Neural cell (in vitro differentiated cells): ENCODE results near the gene SUSD4. TPM values are rescaled to one million over a fixed set of nuclear protein-coding genes. Genes with fewer than 3 reads are reported as not detected.

Experiments used
- H2AFZ ChIP-seq: fragments of 200-600, 300-800 bp; sonication (generic), shearing (Covaris generic); 2 replicates; pipeline ENCODE4 v1.6.0; 2014; ENCODE audit warnings: low read depth, mild to moderate bottlenecking, antibody characterized with exemption, low read length, moderate library complexity
- H3F3A ChIP-seq: fragments of 200-600 bp; shearing (Covaris generic); 2 replicates; pipeline ENCODE4 v1.6.1; 2016; ENCODE audit warnings: mild to moderate bottlenecking, moderate library complexity, mixed read lengths, antibody characterized with exemption, low read length; ENCODE audit not compliant: insufficient read depth, poor library complexity, severe bottlenecking
- H3K27ac ChIP-seq: fragments of 200-600, 300-800 bp; sonication (generic), shearing (Covaris generic); 2 replicates; pipeline ENCODE4 v1.5.1; 2014; ENCODE audit warnings: mild to moderate bottlenecking, low read length, moderate library complexity
- H3K27me3 ChIP-seq: fragments of 300-800, 200-600 bp; sonication (generic), shearing (Covaris generic); 2 replicates; pipeline ENCODE4 v1.6.0; 2014; ENCODE audit warnings: mild to moderate bottlenecking, low read depth, low read length, moderate library complexity; ENCODE audit not compliant: insufficient read depth
- H3K36me3 ChIP-seq: fragments of 300-800, 200-600 bp; sonication (generic), shearing (Covaris generic); 2 replicates; pipeline ENCODE4 v1.5.1; 2014; ENCODE audit warnings: mild to moderate bottlenecking, antibody characterized with exemption, low read length, moderate library complexity; ENCODE audit not compliant: insufficient read depth
- H3K4me2 ChIP-seq: fragments of 300-800, 200-600 bp; sonication (generic), shearing (Covaris generic); 2 replicates; pipeline ENCODE4 v1.6.0; 2014; ENCODE audit warnings: mild to moderate bottlenecking, low read length
- H3K4me3 ChIP-seq: fragments of 300-800, 200-600 bp; sonication (generic), shearing (Covaris generic); 2 replicates; pipeline ENCODE4 v1.5.1; 2014; ENCODE audit warnings: mild to moderate bottlenecking, low read length, moderate library complexity
- H3K79me2 ChIP-seq: fragments of 200-600 bp; shearing (Covaris generic); replicated peaks from 2 replicates; pipeline ENCODE4 v1.6.0; 2014; ENCODE audit warnings: mild to moderate bottlenecking, low read length, moderate library complexity; ENCODE audit not compliant: insufficient read depth
- H3K9ac ChIP-seq: fragments of 300-800, 200-600 bp; sonication (generic), shearing (Covaris generic); 2 replicates; pipeline ENCODE4 v1.6.1; 2016; ENCODE audit warnings: mild to moderate bottlenecking, low read length, mixed read lengths
- H3K9me2 ChIP-seq: fragments of 200-600 bp; shearing (Covaris generic); 2 replicates; pipeline ENCODE4 v1.6.1; 2016; ENCODE audit warnings: mild to moderate bottlenecking, low read length, mixed read lengths; ENCODE audit not compliant: insufficient read depth
- H3K9me3 ChIP-seq: fragments of 200-600, 300-800 bp; sonication (generic), shearing (Covaris generic); 2 replicates; pipeline ENCODE4 v1.6.1; 2016; ENCODE audit warnings: mild to moderate bottlenecking, mixed run types, low read length, moderate library complexity, mixed read lengths
- H4K20me1 ChIP-seq: fragments of 200-600 bp; shearing (Covaris generic); 2 replicates; pipeline ENCODE4 v1.6.1; 2016; ENCODE audit warnings: mild to moderate bottlenecking, mixed run types; ENCODE audit not compliant: insufficient read depth
- EP300 ChIP-seq: fragments of 450-650 bp; conservative IDR thresholded peaks from 2 replicates; pipeline ENCODE4 v1.6.1; 2014; ENCODE audit warnings: antibody characterized with exemption, mild to moderate bottlenecking, moderate library complexity; ENCODE audit not compliant: poor library complexity, severe bottlenecking
- EZH2 ChIP-seq: fragments of 200-600, 300-800 bp; shearing (Covaris generic), sonication (generic); IDR thresholded peaks from 2 replicates; pipeline ENCODE4 v1.6.1; 2014; ENCODE audit warnings: antibody characterized with exemption, low read length, borderline replicate concordance, mild to moderate bottlenecking; ENCODE audit not compliant: insufficient read depth, poor library complexity, severe bottlenecking
- MXI1 ChIP-seq: fragments of 450-650 bp; conservative IDR thresholded peaks from 2 replicates; pipeline ENCODE4 v1.6.1; 2014; ENCODE audit warnings: antibody characterized with exemption, mild to moderate bottlenecking; ENCODE audit not compliant: poor library complexity, severe bottlenecking
- POLR2AphosphoS5 ChIP-seq: IDR thresholded peaks from 2 replicates; pipeline ENCODE4 v1.6.1; 2012
- RAD21 ChIP-seq: fragments of 450-650 bp; conservative IDR thresholded peaks from 2 replicates; pipeline ENCODE4 v1.6.1; 2014; ENCODE audit warnings: antibody characterized with exemption, mild to moderate bottlenecking, moderate library complexity
- SMC3 ChIP-seq: fragments of 450-650 bp; conservative IDR thresholded peaks from 2 replicates; pipeline ENCODE4 v1.6.1; 2014; ENCODE audit warnings: antibody characterized with exemption, mild to moderate bottlenecking, moderate library complexity; ENCODE audit not compliant: poor library complexity
- TAF1 ChIP-seq: IDR thresholded peaks from 2 replicates; pipeline ENCODE4 v1.6.1; 2012; ENCODE audit warnings: low read depth
- polyA plus RNA-seq: library from polyadenylated mRNA; depleted of rRNA; stranded (reverse); fragments of >200 nt; gene quantifications from 2 replicates; pipeline ENCODE4 v1.2.3, GENCODE V29; 2014
- TF ChIP-seq, protein P1 (sequence below): IDR thresholded peaks from 2 replicates; pipeline ENCODE4 v1.6.1; 2012; ENCODE audit warnings: borderline replicate concordance
- TF ChIP-seq, protein P2 (sequence below): fragments of 450-650 bp; IDR thresholded peaks from 2 replicates; pipeline ENCODE4 v1.5.1; 2014; ENCODE audit warnings: antibody characterized with exemption, mild to moderate bottlenecking, moderate library complexity; ENCODE audit not compliant: poor library complexity, severe bottlenecking

Gene SUSD4
- polyA plus RNA-seq, 1 donor from 2014 or later, result 31.5 TPM

DNA sequence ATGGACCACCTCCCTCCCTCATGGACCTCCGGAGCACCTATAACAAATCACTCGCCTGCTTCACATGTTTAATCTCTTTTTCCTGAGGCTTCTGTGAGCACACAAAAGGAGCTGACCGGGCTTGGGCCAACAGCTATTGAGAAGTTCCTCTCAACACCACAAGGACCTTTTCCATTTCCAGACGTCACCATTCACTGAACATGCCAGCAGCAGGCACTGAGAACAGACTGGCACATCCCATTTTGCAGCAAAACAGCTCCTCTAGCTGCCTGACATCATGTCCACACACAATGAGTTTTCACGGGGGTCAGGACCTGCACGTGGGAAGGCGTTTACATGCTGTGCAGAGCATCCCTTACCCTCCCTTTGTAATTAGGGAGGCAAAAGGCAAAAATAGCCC is 11.0 kb downstream of the SUSD4 start:
- Histone ChIP-seq H3K9ac (no peak overlapping the region), H3K79me2 (no peaks in the 10 kb centered on the region), H3K9me3 (no peaks in the 10 kb centered on the region), H2AFZ (no peak overlapping the region), H3K9me2 (no peaks in the 10 kb centered on the region), H3F3A (no peaks in the 10 kb centered on the region), H4K20me1 (no peaks in the 10 kb centered on the region), H3K36me3 (no peaks in the 10 kb centered on the region), H3K4me3 (no peak overlapping the region), H3K27ac (no peak overlapping the region), H3K27me3 (no peaks in the 10 kb centered on the region), H3K4me2 (no peak overlapping the region)
- TF ChIP-seq, protein P1, sequence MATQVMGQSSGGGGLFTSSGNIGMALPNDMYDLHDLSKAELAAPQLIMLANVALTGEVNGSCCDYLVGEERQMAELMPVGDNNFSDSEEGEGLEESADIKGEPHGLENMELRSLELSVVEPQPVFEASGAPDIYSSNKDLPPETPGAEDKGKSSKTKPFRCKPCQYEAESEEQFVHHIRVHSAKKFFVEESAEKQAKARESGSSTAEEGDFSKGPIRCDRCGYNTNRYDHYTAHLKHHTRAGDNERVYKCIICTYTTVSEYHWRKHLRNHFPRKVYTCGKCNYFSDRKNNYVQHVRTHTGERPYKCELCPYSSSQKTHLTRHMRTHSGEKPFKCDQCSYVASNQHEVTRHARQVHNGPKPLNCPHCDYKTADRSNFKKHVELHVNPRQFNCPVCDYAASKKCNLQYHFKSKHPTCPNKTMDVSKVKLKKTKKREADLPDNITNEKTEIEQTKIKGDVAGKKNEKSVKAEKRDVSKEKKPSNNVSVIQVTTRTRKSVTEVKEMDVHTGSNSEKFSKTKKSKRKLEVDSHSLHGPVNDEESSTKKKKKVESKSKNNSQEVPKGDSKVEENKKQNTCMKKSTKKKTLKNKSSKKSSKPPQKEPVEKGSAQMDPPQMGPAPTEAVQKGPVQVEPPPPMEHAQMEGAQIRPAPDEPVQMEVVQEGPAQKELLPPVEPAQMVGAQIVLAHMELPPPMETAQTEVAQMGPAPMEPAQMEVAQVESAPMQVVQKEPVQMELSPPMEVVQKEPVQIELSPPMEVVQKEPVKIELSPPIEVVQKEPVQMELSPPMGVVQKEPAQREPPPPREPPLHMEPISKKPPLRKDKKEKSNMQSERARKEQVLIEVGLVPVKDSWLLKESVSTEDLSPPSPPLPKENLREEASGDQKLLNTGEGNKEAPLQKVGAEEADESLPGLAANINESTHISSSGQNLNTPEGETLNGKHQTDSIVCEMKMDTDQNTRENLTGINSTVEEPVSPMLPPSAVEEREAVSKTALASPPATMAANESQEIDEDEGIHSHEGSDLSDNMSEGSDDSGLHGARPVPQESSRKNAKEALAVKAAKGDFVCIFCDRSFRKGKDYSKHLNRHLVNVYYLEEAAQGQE, result no peak
- no peak for TF ChIP-seq SMC3
- TF ChIP-seq POLR2AphosphoS5, result no peak
- no peak for TF ChIP-seq TAF1
- TF ChIP-seq RAD21, result no peak
- TF ChIP-seq, protein P2, sequence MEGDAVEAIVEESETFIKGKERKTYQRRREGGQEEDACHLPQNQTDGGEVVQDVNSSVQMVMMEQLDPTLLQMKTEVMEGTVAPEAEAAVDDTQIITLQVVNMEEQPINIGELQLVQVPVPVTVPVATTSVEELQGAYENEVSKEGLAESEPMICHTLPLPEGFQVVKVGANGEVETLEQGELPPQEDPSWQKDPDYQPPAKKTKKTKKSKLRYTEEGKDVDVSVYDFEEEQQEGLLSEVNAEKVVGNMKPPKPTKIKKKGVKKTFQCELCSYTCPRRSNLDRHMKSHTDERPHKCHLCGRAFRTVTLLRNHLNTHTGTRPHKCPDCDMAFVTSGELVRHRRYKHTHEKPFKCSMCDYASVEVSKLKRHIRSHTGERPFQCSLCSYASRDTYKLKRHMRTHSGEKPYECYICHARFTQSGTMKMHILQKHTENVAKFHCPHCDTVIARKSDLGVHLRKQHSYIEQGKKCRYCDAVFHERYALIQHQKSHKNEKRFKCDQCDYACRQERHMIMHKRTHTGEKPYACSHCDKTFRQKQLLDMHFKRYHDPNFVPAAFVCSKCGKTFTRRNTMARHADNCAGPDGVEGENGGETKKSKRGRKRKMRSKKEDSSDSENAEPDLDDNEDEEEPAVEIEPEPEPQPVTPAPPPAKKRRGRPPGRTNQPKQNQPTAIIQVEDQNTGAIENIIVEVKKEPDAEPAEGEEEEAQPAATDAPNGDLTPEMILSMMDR, result no peak
- no peak for TF ChIP-seq EZH2
- no peak for TF ChIP-seq EP300
- TF ChIP-seq MXI1, result no peak

DNA sequence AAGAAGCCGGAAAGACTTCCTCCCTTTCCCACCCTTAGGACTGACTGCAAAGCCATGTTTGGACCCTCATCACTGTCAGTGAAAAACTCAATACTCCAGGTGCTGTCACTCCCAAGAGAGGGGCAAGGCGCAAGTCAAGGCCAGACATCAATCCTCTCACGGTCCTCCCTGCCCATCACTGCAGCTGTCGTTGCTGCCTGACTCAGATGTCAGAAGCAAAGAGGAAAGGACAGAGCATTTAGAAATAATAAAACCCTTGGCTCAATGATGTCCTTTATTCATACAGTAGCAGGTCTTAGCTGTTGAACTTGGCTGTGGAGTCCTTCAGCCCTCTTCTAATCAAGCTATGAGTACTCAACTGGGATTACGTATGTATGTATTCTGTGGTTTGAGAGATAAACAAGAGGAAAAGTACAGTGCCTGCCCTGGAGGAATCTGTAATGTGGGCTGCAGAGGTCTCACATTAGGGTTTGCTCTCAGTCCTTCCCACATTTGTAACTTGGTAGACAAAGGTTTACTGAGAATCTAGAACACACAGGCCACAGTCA is 13.5 kb downstream of the SUSD4 start:
- Histone ChIP-seq H4K20me1 (no peaks in the 10 kb centered on the region), H2AFZ (no peak overlapping the region), H3K27me3 (no peaks in the 10 kb centered on the region), H3K9me3 (no peaks in the 10 kb centered on the region), H3K36me3 (no peaks in the 10 kb centered on the region), H3K9me2 (no peaks in the 10 kb centered on the region), H3K9ac (no peak overlapping the region), H3K4me3 (no peak overlapping the region), H3K79me2 (no peaks in the 10 kb centered on the region), H3K4me2 (no peak overlapping the region), H3F3A (no peaks in the 10 kb centered on the region), H3K27ac (no peak overlapping the region)
- TF ChIP-seq TAF1 (no peak), EZH2 (no peak), POLR2AphosphoS5 (no peak), SMC3 (no peak), RAD21 (no peak), MXI1 (no peak), EP300 (no peak)
- TF ChIP-seq, protein P2, result no peak
- TF ChIP-seq, protein P1, result no peak
